NCI-H2081 (cell line): ENCODE data around the gene FCHO2.

Experiments
- DNase-seq, 2 experiments: peaks; one replicate each; lab custom pipeline; 2025; lab: John Stamatoyannopoulos, UW

Gene FCHO2

DNA sequence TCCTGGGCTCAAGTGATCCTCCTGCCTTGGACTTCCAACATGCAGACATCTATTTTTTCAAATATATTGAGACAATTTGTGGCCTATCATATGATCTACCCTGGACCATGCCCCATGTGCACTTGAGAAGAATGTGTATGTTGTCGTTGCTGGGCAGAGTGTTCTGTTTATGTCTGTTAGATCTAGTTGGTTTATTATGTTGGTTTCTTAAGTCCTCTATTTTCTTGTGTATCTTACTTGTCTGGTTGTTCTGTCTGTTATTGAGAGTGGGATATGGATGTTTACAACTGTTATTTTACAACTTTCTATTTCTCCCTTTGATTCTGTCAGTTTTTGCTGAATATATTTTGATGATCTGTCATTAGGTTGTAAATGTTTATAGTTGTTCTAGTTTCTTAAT lies 154.3 kb downstream of the FCHO2 start:
- DNase-seq: no peak

DNA sequence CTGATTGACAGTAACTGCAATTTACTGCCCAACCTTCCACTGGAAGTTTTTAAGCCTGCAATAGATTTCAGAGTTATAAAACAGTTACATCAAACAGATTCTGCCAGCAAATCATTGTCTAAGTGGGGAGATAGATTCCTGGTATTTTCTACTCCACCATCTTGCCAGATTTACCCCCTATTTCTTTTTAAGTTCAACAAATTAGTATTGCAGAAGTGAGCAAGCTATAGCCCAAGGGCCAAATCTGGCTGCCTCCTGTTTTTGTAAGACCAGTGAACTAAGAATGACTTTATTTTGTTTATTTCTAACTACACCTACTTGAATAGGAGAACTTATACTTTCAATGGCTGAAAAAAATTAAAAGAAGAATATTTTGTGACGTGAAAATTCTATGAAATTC lies 155.7 kb downstream of the FCHO2 start:
- no peak for DNase-seq

DNA sequence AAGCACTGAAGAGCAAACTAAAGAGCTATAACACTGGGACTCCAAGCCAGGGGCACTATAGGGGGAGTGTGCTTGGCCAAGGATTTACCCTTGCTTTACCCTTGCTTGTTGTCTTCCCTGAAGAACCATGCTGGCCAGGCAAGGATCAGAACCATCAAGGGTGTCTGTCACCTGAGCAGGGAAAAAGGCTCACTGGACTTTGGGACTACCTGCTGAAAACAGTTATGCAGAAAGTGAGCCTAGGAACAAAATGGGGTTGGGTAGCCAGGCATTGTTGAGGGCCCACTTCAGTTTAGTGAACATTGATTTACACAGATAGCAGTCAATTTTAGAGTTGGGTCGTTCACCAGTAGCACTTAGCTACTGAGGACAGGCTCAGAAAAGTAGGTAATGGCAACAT lies 156.5 kb downstream of the FCHO2 start:
- no peak for DNase-seq

DNA sequence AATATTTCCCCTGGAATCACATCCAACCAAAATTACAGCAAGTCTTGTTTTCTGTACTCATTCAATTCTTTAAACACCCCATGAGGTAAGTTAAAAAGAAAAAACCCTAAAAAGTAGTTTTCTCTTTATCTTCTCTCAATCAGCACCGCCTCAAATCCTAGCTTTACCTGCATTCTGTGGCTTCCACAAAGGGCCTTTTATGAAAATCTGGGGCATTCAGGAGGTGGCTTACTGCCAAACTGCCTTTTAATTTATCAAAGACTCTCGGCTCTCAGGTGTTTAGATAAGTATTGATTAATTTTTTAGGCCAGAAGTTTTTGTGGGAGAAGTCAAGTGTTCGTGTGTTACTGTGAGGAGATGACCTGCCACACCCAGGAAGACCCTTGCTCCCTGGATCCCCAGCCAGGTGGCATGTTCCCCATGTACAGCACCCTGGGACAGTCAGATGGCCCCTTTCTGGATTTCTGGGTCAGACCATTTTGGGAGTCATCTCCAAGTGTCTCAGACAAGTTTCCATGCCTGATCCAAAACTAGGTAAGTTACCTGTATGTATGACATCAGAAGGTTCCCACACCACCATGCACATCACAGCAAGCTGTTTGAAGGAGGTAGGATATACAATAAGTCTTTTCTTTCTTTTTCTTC lies 158.3 kb downstream of the FCHO2 start:
- DNase-seq: no peak

DNA sequence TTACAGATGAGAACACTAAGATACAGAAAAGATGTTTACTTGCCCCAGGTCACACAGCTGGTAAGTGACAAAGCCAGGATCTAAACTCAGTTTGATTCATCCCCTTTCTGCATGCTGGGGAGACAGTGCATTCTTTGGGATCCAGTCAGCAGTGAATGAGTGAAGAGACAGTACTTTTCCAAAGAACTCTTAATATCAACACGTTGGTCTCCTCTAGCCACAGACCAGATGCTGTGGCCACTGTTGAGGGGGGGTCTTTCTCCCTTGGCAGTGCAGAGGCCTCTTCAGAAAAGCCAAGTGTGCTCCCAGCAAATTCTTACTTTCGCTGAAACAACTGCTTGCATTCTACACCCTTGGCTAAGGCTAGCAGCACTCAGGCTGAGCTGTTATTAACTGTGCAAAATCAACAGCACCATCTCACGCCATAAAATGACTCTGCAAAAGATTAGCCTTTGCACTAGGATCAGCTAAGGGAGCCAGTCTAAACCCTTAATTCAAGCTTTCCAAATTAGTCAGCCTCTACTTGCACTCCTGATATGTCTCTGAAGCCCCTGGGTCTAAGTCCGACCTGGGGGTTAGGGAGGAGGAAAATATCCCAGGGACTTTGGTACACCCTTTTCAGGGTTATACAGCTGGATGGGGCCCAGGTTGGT lies 159.7 kb downstream of the FCHO2 start:
- DNase-seq: no peak

DNA sequence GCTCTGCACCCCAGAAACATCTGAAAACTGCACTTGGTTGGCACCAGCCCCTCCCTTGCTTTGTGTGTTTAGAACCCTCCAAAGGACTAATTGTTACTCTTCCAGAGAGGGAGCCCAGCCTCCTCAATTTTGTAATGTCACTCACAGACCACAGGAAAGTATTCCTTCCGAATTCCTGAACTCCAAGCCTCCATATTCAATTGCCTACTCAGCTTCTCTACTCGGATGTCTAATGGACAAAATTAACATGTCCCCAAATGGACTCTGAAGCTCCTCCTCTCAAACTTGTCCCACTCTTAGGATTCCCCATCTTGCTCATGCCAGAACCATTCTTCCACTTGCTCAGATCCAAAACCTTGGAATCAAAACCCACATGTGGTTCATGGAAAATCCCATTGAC lies 160.7 kb downstream of the FCHO2 start:
- no peak for DNase-seq

DNA sequence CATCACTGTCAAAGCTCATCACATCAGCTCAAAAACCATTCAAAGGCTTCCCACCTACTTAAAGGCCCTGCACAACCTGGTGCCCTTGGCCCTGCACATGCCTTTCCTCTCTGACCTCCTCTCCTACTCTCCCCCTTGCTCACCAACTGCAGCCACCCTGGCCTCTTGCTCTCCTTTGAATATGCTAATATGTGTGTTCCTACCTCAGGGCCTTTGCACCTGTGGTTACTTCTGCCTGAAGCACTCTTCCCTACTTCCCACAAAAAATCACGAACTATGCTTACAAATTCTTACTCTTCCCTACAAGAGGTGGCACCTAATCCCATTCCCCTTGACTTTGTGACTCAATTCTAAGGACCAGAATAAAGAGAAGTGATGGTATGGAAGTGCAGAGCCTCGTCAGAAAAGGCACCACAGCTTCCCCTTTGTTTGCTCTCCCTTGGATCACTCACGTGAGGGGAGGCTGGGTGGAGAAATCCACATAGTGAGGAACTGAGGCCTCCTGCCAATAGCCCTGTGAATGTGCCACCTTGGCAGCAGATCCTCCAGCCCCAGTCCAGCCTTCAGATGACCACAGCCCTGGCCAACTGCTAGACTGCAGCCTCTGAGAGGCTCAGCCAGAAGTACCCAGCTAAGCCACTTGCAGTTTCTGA lies 161.4 kb downstream of the FCHO2 start:
- DNase-seq: no peak

DNA sequence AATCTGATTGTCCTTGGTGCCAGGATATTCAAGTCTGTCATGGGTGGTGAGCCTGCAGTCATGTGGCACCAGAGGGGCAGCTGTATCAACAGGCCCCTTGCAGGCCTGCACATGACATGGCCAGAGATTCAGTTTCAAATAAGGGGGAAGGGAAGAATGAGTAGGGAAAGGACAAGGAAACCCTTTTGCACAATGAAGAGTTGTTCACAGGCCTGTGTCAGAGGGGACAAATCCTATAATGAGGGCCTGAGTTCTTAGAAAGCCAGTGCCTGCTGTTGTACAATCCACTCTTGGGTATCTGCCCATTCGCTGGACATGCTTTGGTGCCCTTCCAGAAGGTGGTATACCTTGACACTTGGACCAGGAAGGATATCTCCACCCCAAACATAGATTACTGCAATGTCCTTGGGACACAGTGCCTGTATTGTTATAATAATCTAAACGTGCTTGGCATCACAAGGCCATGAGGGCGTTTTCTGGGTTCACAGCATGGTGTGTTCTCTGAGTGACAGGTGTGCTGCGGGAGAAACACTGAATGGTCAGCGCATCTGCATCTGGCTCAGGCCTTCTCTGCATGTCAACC lies 162.6 kb downstream of the FCHO2 start:
- peak in 1 of 2 experiments; percentile 35 for DNase-seq

DNA sequence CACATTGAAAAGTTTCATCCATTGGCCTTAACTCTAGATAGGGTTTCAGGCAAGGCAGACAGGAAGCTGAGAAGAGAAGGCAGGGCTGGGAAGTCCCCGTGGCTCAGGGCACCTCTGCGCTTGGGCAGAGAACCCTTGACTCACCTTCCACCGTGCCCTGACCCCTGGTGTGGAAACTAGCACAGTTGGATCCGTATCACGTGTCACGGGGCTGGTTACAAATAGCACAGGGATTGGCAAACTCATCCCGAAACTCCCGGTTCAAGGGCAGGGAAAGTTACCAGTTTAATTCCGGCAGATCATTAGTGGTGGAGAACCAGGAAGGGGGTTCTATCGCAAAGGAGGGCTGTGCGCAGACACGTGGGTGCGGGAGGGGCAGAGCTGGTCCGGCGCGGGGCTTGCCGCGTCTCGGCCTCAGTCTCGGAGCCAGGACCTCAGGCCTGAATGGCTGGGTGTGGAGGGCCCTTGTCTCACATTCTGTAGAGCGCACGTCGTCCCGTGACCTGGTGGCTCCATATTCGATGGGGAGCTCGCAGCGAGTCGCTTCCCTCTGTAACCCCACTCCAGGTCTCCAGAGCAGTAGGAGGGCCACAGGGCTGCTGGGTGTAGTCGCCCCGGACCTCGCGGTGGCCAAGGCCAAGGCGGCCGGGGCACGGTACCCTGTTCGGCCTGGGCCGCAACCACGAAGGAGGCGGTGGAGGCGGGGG lies 163.8 kb downstream of the FCHO2 start:
- no peak for DNase-seq

DNA sequence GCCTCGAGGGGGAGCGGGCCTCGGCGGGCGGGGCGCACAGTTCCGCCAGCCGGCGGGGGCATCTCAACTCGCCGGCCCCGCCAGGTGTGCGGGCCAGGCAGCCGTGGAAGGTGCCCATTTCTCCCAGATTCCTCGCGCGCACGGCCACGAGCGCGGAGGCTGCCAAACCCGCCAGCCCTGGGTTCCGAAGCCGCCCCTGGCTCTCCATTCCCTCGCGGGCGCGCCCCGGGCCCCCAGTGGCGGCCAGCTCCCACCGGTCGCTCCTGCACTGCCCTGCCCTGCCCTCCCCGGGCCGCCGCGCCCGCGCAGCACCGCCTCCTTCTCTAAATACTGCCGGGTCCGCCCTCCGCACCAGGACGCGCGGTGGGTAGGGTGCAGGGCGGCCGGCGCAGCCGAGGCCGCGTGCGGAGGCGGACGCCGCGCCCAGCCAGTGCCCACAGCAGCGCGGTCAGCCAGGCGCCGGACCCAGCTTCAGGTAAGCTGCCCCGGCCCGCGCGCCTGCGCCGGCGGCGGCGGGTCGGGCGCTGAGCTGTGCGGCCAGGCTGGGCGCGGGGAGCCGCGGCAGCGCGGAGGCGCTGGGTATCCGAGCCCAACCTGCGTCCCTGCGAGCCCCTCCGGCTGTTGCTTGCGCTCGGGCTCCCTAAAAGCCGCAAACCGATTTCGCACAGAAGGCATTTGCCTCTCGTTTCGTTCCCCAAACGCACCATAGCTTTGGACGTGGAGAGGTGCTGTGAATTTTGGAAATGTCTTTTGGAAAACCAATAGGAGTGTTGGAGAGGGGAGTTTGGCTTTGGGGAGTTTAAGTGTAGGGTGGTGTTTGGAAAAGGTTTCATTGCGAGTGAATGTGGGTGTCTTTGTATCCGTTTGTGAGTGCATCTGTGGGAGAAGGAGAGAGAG lies 164.6 kb downstream of the FCHO2 start, which contains the start of gene TMEM171:
TMEM171 (plus strand) TSS at position 354 of the 897 bp plus-strand sequence. CDS start 2,799 bp downstream, outside the sequence.
- DNase-seq: peak in 1 of 2 experiments; percentile 18

DNA sequence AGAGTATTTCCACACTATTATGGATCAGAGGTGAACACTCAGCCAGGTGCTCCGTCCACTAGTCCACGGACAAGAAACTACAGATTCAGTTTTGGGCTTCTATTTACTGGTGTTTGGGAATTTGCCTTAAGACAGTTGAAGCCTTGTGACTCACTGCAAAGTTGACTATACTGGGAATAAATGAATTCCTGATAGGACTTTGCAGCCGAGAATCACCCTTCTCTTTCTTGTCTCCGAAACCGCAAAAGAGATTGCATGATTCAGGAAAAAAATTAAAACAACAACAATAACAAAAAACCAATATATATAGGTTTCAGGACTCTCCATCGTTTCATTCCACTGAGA lies 165.2 kb downstream of the FCHO2 start:
- no peak for DNase-seq

DNA sequence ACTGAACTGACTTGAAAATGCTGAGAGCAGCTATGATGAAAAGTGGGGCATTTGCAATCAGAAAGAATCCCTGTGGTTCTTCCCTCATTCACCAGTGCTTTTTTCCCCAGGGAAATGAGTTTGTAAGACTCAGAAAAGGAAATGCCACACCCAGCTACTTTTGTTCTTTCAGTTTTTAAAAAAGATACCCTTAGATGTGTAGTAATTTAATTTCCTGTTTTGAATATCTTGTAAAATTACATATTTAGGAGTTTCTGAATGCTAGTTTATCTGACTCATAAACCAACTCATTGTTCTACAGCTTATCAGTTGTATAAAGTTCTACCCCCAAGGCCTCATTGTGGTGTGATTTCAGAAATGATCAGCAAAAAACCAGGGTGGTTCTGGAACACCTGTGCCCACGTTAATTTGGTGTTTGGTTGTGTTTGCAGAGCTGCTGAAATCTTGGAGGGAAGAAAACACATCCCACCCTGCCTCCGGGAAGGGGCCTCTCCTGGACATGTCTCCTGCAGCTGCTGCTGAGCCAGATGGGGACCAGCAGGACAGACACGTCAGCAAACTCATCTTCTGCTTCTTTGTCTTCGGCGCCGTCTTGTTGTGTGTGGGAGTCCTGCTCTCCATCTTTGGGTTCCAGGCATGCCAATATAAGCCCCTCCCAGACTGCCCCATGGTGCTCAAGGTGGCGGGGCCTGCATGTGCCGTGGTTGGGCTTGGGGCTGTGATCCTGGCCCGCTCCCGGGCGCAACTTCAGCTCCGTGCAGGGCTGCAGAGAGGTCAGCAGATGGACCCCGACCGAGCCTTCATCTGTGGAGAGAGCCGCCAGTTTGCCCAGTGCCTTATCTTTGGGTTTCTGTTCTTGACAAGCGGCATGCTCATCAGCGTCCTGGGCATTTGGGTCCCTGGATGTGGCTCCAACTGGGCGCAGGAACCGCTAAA lies 167.3 kb downstream of the FCHO2 start:
- DNase-seq: no peak

DNA sequence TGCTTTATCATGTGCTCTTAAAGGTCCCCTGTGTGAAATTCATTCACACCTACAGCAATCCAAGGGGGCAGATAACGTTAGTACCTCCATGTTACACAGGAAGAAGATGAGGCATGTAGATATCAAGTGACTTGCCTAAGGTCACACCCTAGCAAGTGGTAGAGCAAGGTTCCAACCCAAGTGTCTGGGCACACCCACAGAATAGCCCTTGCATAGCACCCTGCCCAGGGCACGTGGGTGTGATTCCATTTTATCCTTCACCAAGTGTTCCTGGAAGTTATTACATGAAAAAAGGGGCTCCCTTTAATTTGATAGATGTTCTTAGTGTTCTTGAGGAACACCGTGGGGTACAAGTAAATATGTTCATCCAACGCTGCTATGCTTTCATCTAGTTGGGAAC lies 169.4 kb downstream of the FCHO2 start:
- DNase-seq: no peak

DNA sequence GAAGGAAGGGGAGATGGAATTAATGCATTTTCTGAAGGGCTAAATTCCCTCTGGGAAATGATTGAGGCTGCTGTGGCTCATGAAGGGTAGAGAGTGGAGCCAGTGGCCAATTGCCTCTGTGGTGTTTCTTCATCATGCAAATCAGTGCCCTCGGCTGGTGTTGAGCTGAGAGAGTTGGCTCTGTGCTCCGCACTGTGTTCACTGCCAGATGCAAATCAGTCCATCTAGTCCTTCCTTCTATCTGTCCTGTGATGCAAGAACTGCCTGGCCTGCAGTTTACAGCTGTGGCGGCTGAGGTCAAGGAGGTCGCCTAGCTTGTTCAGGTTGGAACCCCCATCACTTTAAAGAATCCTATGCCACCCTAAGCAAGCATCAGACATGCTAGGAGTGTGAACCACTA lies 170.5 kb downstream of the FCHO2 start:
- DNase-seq: no peak

DNA sequence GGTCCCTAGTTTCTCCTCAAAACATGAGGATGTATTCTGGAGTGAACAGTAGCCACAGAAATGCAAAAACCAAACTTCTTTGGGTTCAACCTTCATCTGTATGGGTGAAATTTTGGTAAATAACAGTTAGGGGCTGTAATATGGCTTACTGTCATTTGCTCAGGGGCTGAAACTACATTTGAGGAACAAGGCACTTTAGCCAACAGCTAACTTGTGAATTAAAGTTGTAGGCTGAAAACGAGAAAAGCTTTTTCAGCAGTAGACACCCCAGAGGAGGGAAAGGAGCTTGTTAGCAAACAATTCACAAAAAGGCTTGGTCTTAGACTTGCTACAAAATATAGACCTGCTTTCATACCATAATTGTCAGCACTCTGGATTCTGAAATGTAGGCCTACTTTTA lies 171.1 kb downstream of the FCHO2 start:
- no peak for DNase-seq

DNA sequence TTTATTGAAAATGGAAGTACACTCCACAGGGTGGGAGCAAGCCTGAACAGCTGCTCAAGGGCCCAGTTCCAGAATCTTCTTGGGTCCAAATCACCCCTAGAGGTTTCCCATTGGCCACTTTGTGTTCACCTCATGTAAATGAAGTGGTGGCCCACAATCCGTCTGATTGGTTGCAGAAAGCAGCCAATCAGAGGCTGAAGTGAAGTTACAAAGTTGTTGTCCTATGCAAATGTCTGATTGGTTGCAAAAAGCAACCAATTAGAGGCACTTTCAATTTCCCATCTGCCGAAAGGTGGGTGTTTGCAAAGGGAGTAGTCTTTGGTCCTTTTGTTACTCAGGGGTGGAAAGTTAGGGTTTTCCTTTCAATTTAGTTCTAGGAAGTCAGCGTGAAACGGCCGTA lies 173.3 kb downstream of the FCHO2 start:
- DNase-seq: no peak

DNA sequence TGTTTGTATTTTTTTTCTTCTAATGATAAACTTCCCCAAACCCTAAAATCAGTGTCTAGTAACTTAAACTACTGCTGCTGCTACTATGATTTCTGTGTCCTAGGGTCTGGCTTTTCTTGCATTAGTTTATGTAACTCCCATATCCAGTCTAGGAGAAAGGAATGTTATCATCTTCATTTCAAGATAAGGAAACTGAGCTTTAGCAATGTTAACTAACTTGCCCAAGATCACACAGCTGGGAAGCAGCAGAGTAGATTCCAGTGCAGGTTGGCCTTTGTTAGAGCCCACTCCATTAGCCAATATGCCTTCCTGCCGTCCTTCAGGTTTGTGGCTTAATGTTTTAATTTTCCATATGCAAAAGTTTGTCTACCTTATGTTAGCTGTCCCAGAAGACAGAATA lies 175.0 kb downstream of the FCHO2 start:
- no peak for DNase-seq

DNA sequence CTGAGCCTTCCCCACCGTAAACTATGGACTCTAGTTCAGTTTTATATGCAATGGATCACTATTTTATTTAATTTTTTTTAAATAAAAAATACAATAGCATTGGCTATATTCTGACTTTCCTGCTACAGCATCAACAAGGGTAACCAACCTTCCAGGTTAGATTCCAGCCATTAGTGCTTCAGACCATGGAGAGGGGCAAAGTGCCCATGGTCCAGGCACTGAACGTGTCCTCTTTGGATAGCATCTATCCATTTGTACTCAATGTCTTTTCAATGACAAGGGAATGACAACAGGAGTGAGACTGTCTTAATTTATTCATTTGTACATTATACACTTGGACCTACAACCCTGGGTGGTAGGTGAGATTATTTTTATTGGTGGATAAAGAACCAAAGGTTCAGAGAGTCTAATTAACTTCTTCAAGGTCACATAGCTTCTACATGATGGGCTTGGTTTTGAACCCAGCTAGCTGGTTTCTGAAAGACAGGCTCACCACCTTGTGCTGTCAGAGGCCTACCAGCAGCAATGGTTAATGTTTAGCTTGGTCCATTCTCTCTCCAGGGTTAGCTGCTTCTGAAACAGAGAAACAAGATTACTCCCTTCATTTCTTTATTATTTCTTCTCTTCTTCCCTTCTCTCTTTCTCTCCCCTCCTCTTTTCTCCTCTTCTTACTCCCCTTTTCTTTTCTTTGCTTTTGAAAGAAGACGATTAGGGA lies 176.0 kb downstream of the FCHO2 start:
- no peak for DNase-seq

DNA sequence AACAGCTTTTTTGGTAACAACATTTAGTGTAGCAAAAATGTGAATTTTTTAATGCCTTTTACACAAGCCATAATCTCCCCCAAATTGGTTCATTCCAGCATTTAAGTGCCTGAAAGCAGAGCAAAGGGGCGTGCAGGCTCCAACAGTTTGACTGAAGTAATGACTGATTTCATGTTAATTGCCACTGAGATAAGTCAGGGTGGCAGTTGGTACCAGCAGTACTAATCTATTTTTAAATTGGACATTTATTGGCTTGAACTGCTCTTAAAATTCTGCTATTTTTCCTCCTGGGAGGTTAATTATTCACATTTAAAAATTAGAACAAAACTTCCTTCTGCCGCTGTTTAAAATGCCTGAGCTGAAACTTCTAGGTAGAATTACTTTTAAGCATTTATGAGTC lies 176.9 kb downstream of the FCHO2 start:
- no peak for DNase-seq

DNA sequence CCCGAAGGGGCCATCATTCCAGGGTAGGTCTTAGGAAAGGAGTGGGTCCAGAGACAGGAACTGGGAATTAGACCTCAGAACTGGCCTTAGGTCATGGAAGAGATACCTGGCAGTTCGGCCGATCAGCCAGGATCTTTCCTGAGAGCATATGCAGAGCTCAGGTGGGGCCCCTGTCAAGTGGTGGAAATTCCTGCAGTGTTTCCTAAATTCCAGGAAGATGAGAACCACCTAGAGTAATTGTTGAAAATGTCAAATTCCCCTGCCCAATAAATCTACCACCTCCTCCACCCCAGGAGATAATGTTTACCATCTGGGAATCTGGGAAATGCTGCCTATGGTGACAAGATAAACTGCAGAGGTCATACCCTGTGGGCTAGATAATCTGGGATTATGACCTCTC lies 179.2 kb downstream of the FCHO2 start:
- no peak for DNase-seq
